Esophagus squamous epithelium (tissue), 5 donors: ENCODE results near the gene KRT37. TPM values are rescaled to one million over a fixed set of nuclear protein-coding genes. Genes with fewer than 3 reads are reported as not detected.
"Not testable (repeated sequence)": the region's sequence is repeated elsewhere in the genome, so short reads cannot be mapped to it uniquely, and the experiment has no call there.

Experiments
- DNase-seq: peaks from one replicate; lab custom pipeline; 2025; lab: John Stamatoyannopoulos, UW
- H3K27ac ChIP-seq, 4 donors: fragments of 200-600 bp; sonication (generic); one replicate each; pipeline ENCODE4 v1.5.1; 2016 to 2019; ENCODE audit warnings: mild to moderate bottlenecking in 1 of 4
- H3K27me3 ChIP-seq, 4 donors: fragments of 200-600 bp; sonication (generic); 1 replicate in 3 of 4; 2 replicates in 1 of 4; pipeline versions ENCODE4 v1.5.1 to v1.6.0; 2017 to 2021; ENCODE audit warnings: antibody characterized with exemption in 1 of 4
- H3K36me3 ChIP-seq, 3 donors: fragments of 200-600 bp; sonication (generic); one replicate each; pipeline ENCODE4 v1.5.1; 2016 to 2019
- H3K4me1 ChIP-seq, 3 donors: fragments of 200-600 bp; sonication (generic); one replicate each; pipeline ENCODE4 v1.5.1; 2017 to 2019
- H3K4me3 ChIP-seq, 4 donors: fragments of 200-600 bp; sonication (generic); 1 replicate in 3 of 4; 2 replicates in 1 of 4; pipeline ENCODE4 v1.5.1; 2016 to 2019; ENCODE audit warnings: mild to moderate bottlenecking in 2 of 4, moderate library complexity in 1 of 4
- H3K9me3 ChIP-seq, 3 donors: fragments of 200-600 bp; sonication (generic); one replicate each; pipeline ENCODE4 v1.5.1; 2016 to 2019
- CTCF ChIP-seq, 6 experiments: fragments of 450-650 bp in 4 of 6; fragments of 200-600 bp in 2 of 6; sonication (generic) in 2 of 6; IDR thresholded peaks; one replicate each; pipeline ENCODE4 v1.5.1; 2016 to 2019; ENCODE audit warnings: antibody characterized with exemption in 6 of 6, mild to moderate bottlenecking in 4 of 6, moderate library complexity in 4 of 6
- POLR2A ChIP-seq, 4 donors: fragments of 450-650 bp; IDR thresholded peaks; one replicate each; pipeline ENCODE4 v1.6.1; 2017; ENCODE audit warnings: antibody characterized with exemption in 4 of 4, mild to moderate bottlenecking in 4 of 4, moderate library complexity in 3 of 4
- WGBS, 2 donors: methylation state at CpG; one replicate each; pipeline ENCODE4 v1.1.5; 2018; 5-methylcytosine and 5-hydroxymethylcytosine counted together
- intact Hi-C: fragments of 100-400 bp; cut with DNase I; formaldehyde crosslinking; loops from one replicate; pipeline ENCODE4 v1.15.0; 2022
- total RNA-seq, 4 donors: library from RNA; depleted of rRNA; stranded (reverse); fragments of >200 nt; gene quantifications; one replicate each; pipeline ENCODE4 v1.1.0, GENCODE V29; 2016
- donor health status: DM: yes; HTN: yes; CAD: no.

Gene KRT37
- total RNA-seq, 4 donors from 2014 or later: not detected

GRCh38 chr17:41434005-41434404 is 9.6 kb upstream of the KRT37 start:
- Histone ChIP-seq H3K4me3 (no peak overlapping the region), H3K4me1 (no peaks in the 10 kb centered on the region), H3K27ac (no peak overlapping the region), H3K27me3 (no peaks in the 10 kb centered on the region), H3K9me3 (no peaks in the 10 kb centered on the region), H3K36me3 (no peaks in the 10 kb centered on the region)
- 68 to 72% methylated on average over 3 to 4 of the region's 4 CpGs for WGBS, 2 donors
- no peak for TF ChIP-seq POLR2A (IDR thresholded peaks at IDR 0.05)
- no peak for TF ChIP-seq CTCF (IDR thresholded peaks at IDR 0.05)
- DNase-seq: no peak
- intact Hi-C loops: no loop called here

GRCh38 chr17:41433586-41433985 is 9.2 kb upstream of the KRT37 start:
- H3K27ac ChIP-seq: no peak overlapping the region
- intact Hi-C loops: no loop called here
- TF ChIP-seq POLR2A (IDR thresholded peaks at IDR 0.05): no peak
- TF ChIP-seq CTCF (IDR thresholded peaks at IDR 0.05): no peak
- no peaks in the 10 kb centered on the region for H3K4me1 ChIP-seq
- WGBS, 2 donors: 54 to 64% methylated on average over 4 of the region's 4 CpGs
- H3K36me3 ChIP-seq: no peaks in the 10 kb centered on the region
- no peak overlapping the region for H3K4me3 ChIP-seq
- H3K27me3 ChIP-seq: no peaks in the 10 kb centered on the region
- no peak for DNase-seq
- H3K9me3 ChIP-seq: no peaks in the 10 kb centered on the region

- 88 to 96% methylated on average over 9 of the region's 9 CpGs for WGBS, 2 donors
- intact Hi-C loops, H3K4me3 ChIP-seq, DNase-seq, H3K9me3 ChIP-seq, H3K36me3 ChIP-seq, H3K4me1 ChIP-seq, H3K27ac ChIP-seq, H3K27me3 ChIP-seq: not testable (repeated sequence)
Observed at GRCh38 chr17:41430376-41430775, 6.0 kb upstream of the KRT37 start.

- Histone ChIP-seq H3K27ac (no peak overlapping the region), H3K27me3 (no peaks in the 10 kb centered on the region), H3K4me1 (no peaks in the 10 kb centered on the region), H3K36me3 (no peaks in the 10 kb centered on the region), H3K9me3 (no peaks in the 10 kb centered on the region), H3K4me3 (no peak overlapping the region)
- DNase-seq: no peak
- no peak for TF ChIP-seq CTCF (IDR thresholded peaks at IDR 0.05)
- no peak for TF ChIP-seq POLR2A (IDR thresholded peaks at IDR 0.05)
- intact Hi-C loops: no loop called here
- WGBS, 2 donors: 81 to 86% methylated on average over 4 to 7 of the region's 7 CpGs
Observed at GRCh38 chr17:41429667-41430066, 5.3 kb upstream of the KRT37 start.

GRCh38 chr17:41428591-41429291 is 4.4 kb upstream of the KRT37 start:
- Histone ChIP-seq H3K9me3 (no peaks in the 10 kb centered on the region), H3K27me3 (no peaks in the 10 kb centered on the region), H3K36me3 (no peaks in the 10 kb centered on the region), H3K4me3 (no peak overlapping the region), H3K27ac (no peak overlapping the region), H3K4me1 (no peaks in the 10 kb centered on the region)
- intact Hi-C loops: no loop called here
- no peak for DNase-seq
- TF ChIP-seq POLR2A (IDR thresholded peaks at IDR 0.05) (no peak), CTCF (IDR thresholded peaks at IDR 0.05) (no peak)
- 78 to 84% methylated on average over 4 of the region's 4 CpGs for WGBS, 2 donors

- H3K36me3 ChIP-seq, H3K9me3 ChIP-seq, intact Hi-C loops, DNase-seq, H3K27me3 ChIP-seq, H3K27ac ChIP-seq, H3K4me3 ChIP-seq: not testable (repeated sequence)
- peaks cover 10 to 44% (median 27%) of the 10 kb centered on the region in 3 donors for H3K4me1 ChIP-seq
- WGBS, 2 donors: 93 to 100% methylated on average over 3 to 8 of the region's 11 CpGs
Observed at GRCh38 chr17:41422586-41422985, 1.8 kb downstream of the KRT37 start.
